ENCODE results near the gene LRRC27. TPM values are rescaled to one million over a fixed set of nuclear protein-coding genes. Genes with fewer than 3 reads are reported as not detected.

The LRRC27 gene
- total and polyA plus RNA-seq, 2 experiments from 2014 or later: 7.5 to 9.6 TPM

- H3K4me2 ChIP-seq (ENCODE audit: unreplicated experiment): no peak overlapping the region
- no peak overlapping the region for H3K4me3 ChIP-seq
- 92% methylated on average over 21 of the region's 21 CpGs for WGBS, 2 experiments (ENCODE audit: low coverage in 1 of 2, low lambda C conversion rate in 2 of 2, missing lambda C conversion rate in 2 of 2)
- H2AFZ ChIP-seq: no peak overlapping the region
- no peaks in the 10 kb centered on the region for H4K20me1 ChIP-seq (ENCODE audit: insufficient read depth)
- H3K27ac ChIP-seq: no peak overlapping the region
- no peaks in the 10 kb centered on the region for H3F3A ChIP-seq (ENCODE audit: insufficient read depth)
- no peak overlapping the region for H3K9ac ChIP-seq
- TF ChIP-seq EZH2phosphoT487 (IDR thresholded peaks at IDR 0.05; ENCODE audit: insufficient read depth, low read depth): no peak
- no peak for TF ChIP-seq EZH2 (IDR thresholded peaks at IDR 0.05; ENCODE audit: insufficient read depth, poor library complexity, severe bottlenecking)
- no peaks in the 10 kb centered on the region for H3K79me2 ChIP-seq (ENCODE audit: insufficient read depth)
- in situ Hi-C loops (cut with MboI): no loop called here
- no peaks in the 10 kb centered on the region for H3K4me1 ChIP-seq (ENCODE audit: insufficient read depth)
- H3K9me2 ChIP-seq (ENCODE audit: insufficient read depth): no peaks in the 10 kb centered on the region
- H3K9me3 ChIP-seq (ENCODE audit: low read depth): no peaks in the 10 kb centered on the region
- no peak for DNase-seq
- H3K27me3 ChIP-seq (replicated peaks; ENCODE audit: insufficient read depth): no peaks in the 10 kb centered on the region
- H3K36me3 ChIP-seq (ENCODE audit: low read depth): no peaks in the 10 kb centered on the region
Observed at GRCh38 chr10:132304756-132305509, 27.1 kb upstream of the LRRC27 start.

GRCh38 chr10:132305654-132306342 is 26.2 kb upstream of the LRRC27 start:
- WGBS, 2 experiments (ENCODE audit: low coverage in 1 of 2, low lambda C conversion rate in 2 of 2, missing lambda C conversion rate in 2 of 2): 85 to 86% methylated on average over 22 of the region's 22 CpGs
- Histone ChIP-seq H3K9me3 (ENCODE audit: low read depth) (no peaks in the 10 kb centered on the region), H2AFZ (no peak overlapping the region), H3K9me2 (ENCODE audit: insufficient read depth) (no peaks in the 10 kb centered on the region), H3K27me3 (replicated peaks; ENCODE audit: insufficient read depth) (no peaks in the 10 kb centered on the region), H3K4me3 (no peak overlapping the region), H3K79me2 (ENCODE audit: insufficient read depth) (no peaks in the 10 kb centered on the region), H3K9ac (no peak overlapping the region), H3K4me2 (ENCODE audit: unreplicated experiment) (no peak overlapping the region), H3K36me3 (ENCODE audit: low read depth) (no peaks in the 10 kb centered on the region), H3K27ac (no peak overlapping the region), H4K20me1 (ENCODE audit: insufficient read depth) (no peaks in the 10 kb centered on the region), H3F3A (ENCODE audit: insufficient read depth) (no peaks in the 10 kb centered on the region), H3K4me1 (ENCODE audit: insufficient read depth) (no peaks in the 10 kb centered on the region)
- DNase-seq: no peak
- in situ Hi-C loops (cut with MboI): no loop called here
- TF ChIP-seq EZH2 (IDR thresholded peaks at IDR 0.05; ENCODE audit: insufficient read depth, poor library complexity, severe bottlenecking) (no peak), EZH2phosphoT487 (IDR thresholded peaks at IDR 0.05; ENCODE audit: insufficient read depth, low read depth) (no peak)

- H3K9me2 ChIP-seq (ENCODE audit: insufficient read depth): no peaks in the 10 kb centered on the region
- no peak for DNase-seq
- H4K20me1 ChIP-seq (ENCODE audit: insufficient read depth): no peaks in the 10 kb centered on the region
- no peak overlapping the region for H3K27ac ChIP-seq
- no peaks in the 10 kb centered on the region for H3K79me2 ChIP-seq (ENCODE audit: insufficient read depth)
- no peak overlapping the region for H3K4me3 ChIP-seq
- H3F3A ChIP-seq (ENCODE audit: insufficient read depth): no peaks in the 10 kb centered on the region
- 98% methylated on average over 15 to 16 of the region's 16 CpGs for WGBS, 2 experiments (ENCODE audit: low coverage in 1 of 2, low lambda C conversion rate in 2 of 2, missing lambda C conversion rate in 2 of 2)
- in situ Hi-C loops (cut with MboI): no loop called here
- H3K27me3 ChIP-seq (replicated peaks; ENCODE audit: insufficient read depth): no peaks in the 10 kb centered on the region
- no peak overlapping the region for H3K9ac ChIP-seq
- H3K4me1 ChIP-seq (ENCODE audit: insufficient read depth): no peaks in the 10 kb centered on the region
- no peak overlapping the region for H2AFZ ChIP-seq
- no peak overlapping the region for H3K4me2 ChIP-seq (ENCODE audit: unreplicated experiment)
- no peaks in the 10 kb centered on the region for H3K9me3 ChIP-seq (ENCODE audit: low read depth)
- no peak for TF ChIP-seq EZH2 (IDR thresholded peaks at IDR 0.05; ENCODE audit: insufficient read depth, poor library complexity, severe bottlenecking)
- TF ChIP-seq EZH2phosphoT487 (IDR thresholded peaks at IDR 0.05; ENCODE audit: insufficient read depth, low read depth): no peak
- H3K36me3 ChIP-seq (ENCODE audit: low read depth): no peaks in the 10 kb centered on the region
Observed at GRCh38 chr10:132306343-132306685, 25.7 kb upstream of the LRRC27 start.

- 14 to 16% methylated on average over 74 to 78 of the region's 98 CpGs for WGBS, 2 experiments (ENCODE audit: low coverage in 1 of 2, low lambda C conversion rate in 2 of 2, missing lambda C conversion rate in 2 of 2)
- Histone ChIP-seq H3K4me1 (ENCODE audit: insufficient read depth) (no peaks in the 10 kb centered on the region), H3K27ac (no peak overlapping the region), H3K4me2 (ENCODE audit: unreplicated experiment) (peak overlapping the region; percentile 43), H3F3A (ENCODE audit: insufficient read depth) (no peaks in the 10 kb centered on the region), H2AFZ (peak overlapping the region; percentile 62), H4K20me1 (ENCODE audit: insufficient read depth) (no peaks in the 10 kb centered on the region), H3K9me3 (ENCODE audit: low read depth) (no peaks in the 10 kb centered on the region), H3K9me2 (ENCODE audit: insufficient read depth) (no peaks in the 10 kb centered on the region), H3K36me3 (ENCODE audit: low read depth) (no peaks in the 10 kb centered on the region), H3K9ac (no peak overlapping the region), H3K4me3 (peak overlapping the region; percentile 65), H3K79me2 (ENCODE audit: insufficient read depth) (no peaks in the 10 kb centered on the region), H3K27me3 (replicated peaks; ENCODE audit: insufficient read depth) (no peaks in the 10 kb centered on the region)
- in situ Hi-C loops (cut with MboI): no loop called here
- TF ChIP-seq EZH2phosphoT487 (IDR thresholded peaks at IDR 0.05; ENCODE audit: insufficient read depth, low read depth) (no peak), EZH2 (IDR thresholded peaks at IDR 0.05; ENCODE audit: insufficient read depth, poor library complexity, severe bottlenecking) (no peak)
- peak; percentile 9 for DNase-seq
Observed at GRCh38 chr10:132306864-132307751, 24.9 kb upstream of the LRRC27 start.
